Naive thymus-derived CD8-positive, alpha-beta T cell (primary cell): Measurements from ENCODE around the gene ARF3. TPM values are rescaled to one million over a fixed set of nuclear protein-coding genes. Genes with fewer than 3 reads are reported as not detected.
A peak's percentile ranks its signal among the peaks of the same experiment; 100 is the strongest.

Experiments used
- ATAC-seq, 2 donors: fragments of 150-1000 bp; cut with Tn5 transposase in 1 of 2; sonication (Bioruptor Pico), chemical (Tn5 transposase) in 1 of 2; 1 replicate in 1 of 2; 2 replicates in 1 of 2; pipeline ENCODE4 v1.10.0; 2021; ENCODE audit warnings: mild to moderate bottlenecking in 2 of 2, moderate library complexity in 2 of 2
- POLR2A ChIA-PET: fragments of 350-600 bp; sonication (Branson Sonifier 250); formaldehyde crosslinking; loops from one replicate; lab custom pipeline; 2021; ENCODE audit warnings: antibody characterized with exemption; lab: Charles Lee
- DNase-seq, 10 donors: peaks; one replicate each; pipeline versions ENCODE4 v3.0.0 to v3.0.0-alpha.2; 2020 to 2022
- H3K27ac Mint-ChIP-seq, 10 donors: one replicate each; pipeline ENCODE4 v1.8.0; 2020 to 2022; ENCODE audit warnings: mild to moderate bottlenecking in 10 of 10, mixed read lengths in 10 of 10, moderate library complexity in 4 of 10, inconsistent platforms in 1 of 10
- H3K27me3 Mint-ChIP-seq, 5 donors: one replicate each; pipeline ENCODE4 v1.8.0; 2021 to 2022; ENCODE audit warnings: mixed read lengths in 5 of 5
- H3K36me3 Mint-ChIP-seq, 3 donors: one replicate each; pipeline ENCODE4 v1.8.0; 2020 to 2022; ENCODE audit warnings: mixed read lengths in 3 of 3, mild to moderate bottlenecking in 2 of 3, inconsistent platforms in 1 of 3
- H3K4me1 Mint-ChIP-seq, 4 donors: one replicate each; pipeline ENCODE4 v1.8.0; 2021 to 2022; ENCODE audit warnings: mixed read lengths in 4 of 4
- H3K4me3 Mint-ChIP-seq, 10 donors: one replicate each; pipeline ENCODE4 v1.8.0; 2020 to 2022; ENCODE audit warnings: mild to moderate bottlenecking in 10 of 10, mixed read lengths in 10 of 10, moderate library complexity in 6 of 10, inconsistent platforms in 1 of 10
- H3K9me3 Mint-ChIP-seq, 9 donors: one replicate each; pipeline ENCODE4 v1.8.0; 2020 to 2022; ENCODE audit warnings: mixed read lengths in 9 of 9, mild to moderate bottlenecking in 3 of 9, inconsistent platforms in 1 of 9, moderate library complexity in 1 of 9
- polyA plus RNA-seq, 3 donors: library from polyadenylated mRNA; unstranded; fragments of 300-500 nt; fragmentation: Illumina TruSeq; gene quantifications; one replicate each; pipeline ENCODE4 v1.2.3, GENCODE V29; 2021
- total RNA-seq, 8 experiments: library from RNA in 2 of 8; stranded (reverse) in 2 of 8; gene quantifications; one replicate each; pipeline ENCODE4 v1.2.3 and lab custom pipeline; 2021 to 2026

ARF3 gene
- total and polyA plus RNA-seq, 5 experiments from 2014 or later = 19.5 to 57.3 (median 24.4) TPM

- Mint-ChIP-seq H3K4me1 (peaks cover 16 to 35% (median 30%) of the 10 kb centered on the region in 4 donors), H3K9me3 (no peaks in the 10 kb centered on the region), H3K27ac (peak overlapping the region in 4 of 10 donors; percentile 8 to 84 (median 50)), H3K4me3 (peak overlapping the region; percentile 55 to 81 (median 65)), H3K27me3 (peaks cover 14 to 47% (median 41%) of the 10 kb centered on the region in 5 donors), H3K36me3 (no peaks in the 10 kb centered on the region)
- ATAC-seq (no peak), DNase-seq (no peak)
- POLR2A ChIA-PET = interaction anchor here (1.2 to 4.5 kb wide), 2 partner anchors 9 to 57 kb away, joined by 5 to 21 read pairs; no protein-coding TSS in a partner anchor
Measured at GRCh38 chr12:48970702-48971334, 13.5 kb upstream of the ARF3 start.

GRCh38 chr12:48969833-48970701, 12.8 kb upstream of the ARF3 start:
- Mint-ChIP-seq H3K27ac (peak overlapping the region in 3 of 10 donors; percentile 8 to 84 (median 40)), H3K9me3 (no peaks in the 10 kb centered on the region), H3K4me3 (peak overlapping the region in 9 of 10 donors; percentile 7 to 81 (median 65)), H3K27me3 (peaks cover 14 to 47% (median 38%) of the 10 kb centered on the region in 5 donors), H3K4me1 (peaks cover 16 to 35% (median 30%) of the 10 kb centered on the region in 4 donors), H3K36me3 (no peaks in the 10 kb centered on the region)
- POLR2A ChIA-PET = interaction anchor here (0.5 to 4.5 kb wide), 4 partner anchors 10 to 265 kb away, joined by 3 to 21 read pairs (median 4); partner anchors contain the start of gene ARF3
- ATAC-seq (peak; percentile 75 to 88), DNase-seq (peak in 6 of 10 donors; percentile 19 to 50 (median 37))

- POLR2A ChIA-PET = interaction anchor here (0.5 to 4.5 kb wide), 3 partner anchors 10 to 266 kb away, joined by 3 to 21 read pairs (median 3); partner anchors contain the start of gene ARF3
Measured at GRCh38 chr12:48969160-48969771, 12.0 kb upstream of the ARF3 start.

GRCh38 chr12:48968467-48968866, 11.2 kb upstream of the ARF3 start:
- peaks cover 11 to 33% (median 30%) of the 10 kb centered on the region in 5 donors for H3K27me3 Mint-ChIP-seq
- DNase-seq = no peak
- no peaks in the 10 kb centered on the region for H3K36me3 Mint-ChIP-seq
- POLR2A ChIA-PET = interaction anchor here (0.5 to 4.5 kb wide), 4 partner anchors 9 to 40 kb away, joined by 3 to 21 read pairs (median 4); partner anchors contain the start of gene ARF3
- peaks cover 16 to 35% (median 30%) of the 10 kb centered on the region in 4 donors for H3K4me1 Mint-ChIP-seq
- H3K9me3 Mint-ChIP-seq = no peaks in the 10 kb centered on the region
- H3K4me3 Mint-ChIP-seq = peak overlapping the region in 4 of 10 donors; percentile 13 to 66 (median 26)
- ATAC-seq = no peak
- peak overlapping the region in 2 of 10 donors; percentile 29 to 36 for H3K27ac Mint-ChIP-seq

More at GRCh38 chr12:48969160-48969771, 12.0 kb upstream of the ARF3 start:
- Mint-ChIP-seq H3K27ac (peak overlapping the region in 2 of 10 donors; percentile 36 to 40), H3K9me3 (no peaks in the 10 kb centered on the region), H3K27me3 (peaks cover 11 to 41% (median 33%) of the 10 kb centered on the region in 5 donors), H3K4me3 (peak overlapping the region in 6 of 10 donors; percentile 14 to 65 (median 32)), H3K4me1 (peaks cover 16 to 35% (median 30%) of the 10 kb centered on the region in 4 donors), H3K36me3 (no peaks in the 10 kb centered on the region)
- no peak for DNase-seq
- ATAC-seq = no peak

- DNase-seq = no peak
- H3K36me3 Mint-ChIP-seq = no peaks in the 10 kb centered on the region
- no peaks in the 10 kb centered on the region for H3K9me3 Mint-ChIP-seq
- peaks cover 11 to 29% (median 25%) of the 10 kb centered on the region in 5 donors for H3K27me3 Mint-ChIP-seq
- no peak for ATAC-seq
- H3K4me3 Mint-ChIP-seq = peak overlapping the region in 1 of 10 donors; percentile 66
- POLR2A ChIA-PET = interaction anchor here (0.5 to 4.5 kb wide), 3 partner anchors 9 to 40 kb away, joined by 3 to 21 read pairs (median 4); no protein-coding TSS in a partner anchor
- no peak overlapping the region for H3K27ac Mint-ChIP-seq
- peaks cover 16 to 33% (median 30%) of the 10 kb centered on the region in 4 donors for H3K4me1 Mint-ChIP-seq
Measured at GRCh38 chr12:48967991-48968390, 10.7 kb upstream of the ARF3 start.

- DNase-seq (no peak), ATAC-seq (no peak)
- H3K27ac Mint-ChIP-seq = peak overlapping the region in 1 of 10 donors; percentile 30
- H3K4me1 Mint-ChIP-seq = peaks cover 11 to 23% (median 19%) of the 10 kb centered on the region in 4 donors
- no peaks in the 10 kb centered on the region for H3K9me3 Mint-ChIP-seq
- POLR2A ChIA-PET = interaction anchor here (2.0 kb wide), 1 partner anchor 10 kb away, joined by 8 read pairs; the partner anchor contains the start of gene ARF3
- peaks cover 5 to 12% (median 11%) of the 10 kb centered on the region in 5 donors for H3K27me3 Mint-ChIP-seq
- H3K4me3 Mint-ChIP-seq = no peak overlapping the region
- H3K36me3 Mint-ChIP-seq = no peaks in the 10 kb centered on the region
Measured at GRCh38 chr12:48966177-48966895, 9.0 kb upstream of the ARF3 start.

- H3K4me3 Mint-ChIP-seq = no peak overlapping the region
- no peak for ATAC-seq
- POLR2A ChIA-PET = interaction anchor here (2.0 kb wide), 1 partner anchor 9 kb away, joined by 8 read pairs; the partner anchor contains the start of gene ARF3
- no peaks in the 10 kb centered on the region for H3K36me3 Mint-ChIP-seq
- no peak for DNase-seq
- no peaks in the 10 kb centered on the region for H3K9me3 Mint-ChIP-seq
- H3K4me1 Mint-ChIP-seq = peaks cover 3 to 14% (median 9%) of the 10 kb centered on the region in 4 donors
- H3K27me3 Mint-ChIP-seq = peaks cover 0 to 4% (median 1%) of the 10 kb centered on the region in 5 donors
- H3K27ac Mint-ChIP-seq = no peak overlapping the region
Measured at GRCh38 chr12:48965298-48965838, 8.1 kb upstream of the ARF3 start.

- DNase-seq = no peak
- H3K9me3 Mint-ChIP-seq = no peaks in the 10 kb centered on the region
- no peaks in the 10 kb centered on the region for H3K36me3 Mint-ChIP-seq
- no peak overlapping the region for H3K4me3 Mint-ChIP-seq
- no peak overlapping the region for H3K27ac Mint-ChIP-seq
- POLR2A ChIA-PET = no interaction called here
- H3K27me3 Mint-ChIP-seq = peaks cover 0 to 2% (median 0%) of the 10 kb centered on the region in 5 donors
- no peak for ATAC-seq
- H3K4me1 Mint-ChIP-seq = peaks cover 8 to 13% (median 12%) of the 10 kb centered on the region in 4 donors
Measured at GRCh38 chr12:48961801-48962200, 4.5 kb upstream of the ARF3 start.

GRCh38 chr12:48961331-48961730, 4.0 kb upstream of the ARF3 start:
- no peaks in the 10 kb centered on the region for H3K36me3 Mint-ChIP-seq
- no peaks in the 10 kb centered on the region for H3K9me3 Mint-ChIP-seq
- peaks cover 0 to 2% (median 0%) of the 10 kb centered on the region in 5 donors for H3K27me3 Mint-ChIP-seq
- DNase-seq (no peak), ATAC-seq (no peak)
- no peak overlapping the region for H3K27ac Mint-ChIP-seq
- no peak overlapping the region for H3K4me3 Mint-ChIP-seq
- peaks cover 12 to 18% (median 16%) of the 10 kb centered on the region in 4 donors for H3K4me1 Mint-ChIP-seq
- POLR2A ChIA-PET = no interaction called here

GRCh38 chr12:48960834-48961233, 3.5 kb upstream of the ARF3 start:
- Mint-ChIP-seq H3K4me3 (no peak overlapping the region), H3K36me3 (no peaks in the 10 kb centered on the region), H3K4me1 (peaks cover 17 to 23% (median 21%) of the 10 kb centered on the region in 4 donors), H3K9me3 (no peaks in the 10 kb centered on the region), H3K27me3 (peaks cover 0 to 2% (median 0%) of the 10 kb centered on the region in 5 donors), H3K27ac (no peak overlapping the region)
- DNase-seq = no peak
- POLR2A ChIA-PET = interaction anchor here (0.7 to 0.9 kb wide), 2 partner anchors 17 to 19 kb away, joined by 3 read pairs; no protein-coding TSS in a partner anchor
- ATAC-seq = no peak

GRCh38 chr12:48958049-48958388, 732 bp upstream of the ARF3 start:
- H3K27ac Mint-ChIP-seq = peak overlapping the region in 9 of 10 donors; percentile 75 to 97 (median 95)
- peaks cover 0 to 2% (median 0%) of the 10 kb centered on the region in 5 donors for H3K27me3 Mint-ChIP-seq
- H3K4me1 Mint-ChIP-seq = peaks cover 25 to 48% (median 44%) of the 10 kb centered on the region in 4 donors
- POLR2A ChIA-PET = interaction anchor here (0.6 to 3.0 kb wide), 10 partner anchors 8 to 106 kb away, joined by 3 to 18 read pairs (median 4); partner anchors contain the start of genes DDX23, FKBP11 and WNT1
- no peak for DNase-seq
- peaks cover 0 to 3% (median 0%) of the 10 kb centered on the region in 3 donors for H3K36me3 Mint-ChIP-seq
- H3K4me3 Mint-ChIP-seq = peak overlapping the region; percentile 91 to 99 (median 98)
- no peak for ATAC-seq
- H3K9me3 Mint-ChIP-seq = no peaks in the 10 kb centered on the region
